Activated naive CD8-positive, alpha-beta T cell treated with anti-CD3 and anti-CD28 coated beads, Interleukin-2, amount 50 U/mL, for 24 hours (primary cell): ENCODE measurements around the gene SPATA22.
A peak's percentile ranks its signal among the peaks of the same experiment; 100 is the strongest.
"Not testable (repeated sequence)": the region's sequence is repeated elsewhere in the genome, so short reads cannot be mapped to it uniquely, and the experiment has no call there.

Experiments used
- ATAC-seq: fragments of 150-1000 bp; cut with Tn5 transposase; one replicate; pipeline ENCODE4 v1.10.0; 2021
- DNase-seq: peaks from one replicate; pipeline ENCODE4 v3.0.0; 2021
- H3K27ac Mint-ChIP-seq: one replicate; pipeline ENCODE4 v1.8.0; 2021; ENCODE audit warnings: mild to moderate bottlenecking, mixed read lengths
- H3K27me3 Mint-ChIP-seq: one replicate; pipeline ENCODE4 v1.8.0; 2021; ENCODE audit warnings: mixed read lengths
- H3K36me3 Mint-ChIP-seq: one replicate; pipeline ENCODE4 v1.8.0; 2021; ENCODE audit warnings: low read depth, mixed read lengths
- H3K4me1 Mint-ChIP-seq: one replicate; pipeline ENCODE4 v1.8.0; 2021; ENCODE audit warnings: mixed read lengths
- H3K4me3 Mint-ChIP-seq: one replicate; pipeline ENCODE4 v1.8.0; 2021; ENCODE audit warnings: mild to moderate bottlenecking, moderate library complexity, mixed read lengths
- H3K9me3 Mint-ChIP-seq: one replicate; pipeline ENCODE4 v1.8.0; 2021; ENCODE audit warnings: mixed read lengths

SPATA22 gene

GRCh38 chr17:3497101-3497500 is 25.5 kb upstream of the SPATA22 start:
- ATAC-seq (no peak), DNase-seq (no peak)
- no peak overlapping the region for H3K27ac Mint-ChIP-seq
- H3K9me3 Mint-ChIP-seq = no peaks in the 10 kb centered on the region
- no peaks in the 10 kb centered on the region for H3K36me3 Mint-ChIP-seq
- H3K27me3 Mint-ChIP-seq = peaks cover 5% of the 10 kb centered on the region
- H3K4me3 Mint-ChIP-seq = no peak overlapping the region
- H3K4me1 Mint-ChIP-seq = no peaks in the 10 kb centered on the region

- no peak for DNase-seq
- no peaks in the 10 kb centered on the region for H3K4me1 Mint-ChIP-seq
- H3K9me3 Mint-ChIP-seq = no peaks in the 10 kb centered on the region
- H3K27ac Mint-ChIP-seq = no peak overlapping the region
- ATAC-seq = no peak
- no peak overlapping the region for H3K4me3 Mint-ChIP-seq
- H3K27me3 Mint-ChIP-seq = peaks cover 37% of the 10 kb centered on the region
- no peaks in the 10 kb centered on the region for H3K36me3 Mint-ChIP-seq
Measured at GRCh38 chr17:3485481-3486068, 14.0 kb upstream of the SPATA22 start.

- H3K4me1 Mint-ChIP-seq = no peaks in the 10 kb centered on the region
- no peak overlapping the region for H3K27ac Mint-ChIP-seq
- peaks cover 32% of the 10 kb centered on the region for H3K27me3 Mint-ChIP-seq
- no peak for DNase-seq
- no peak overlapping the region for H3K4me3 Mint-ChIP-seq
- no peaks in the 10 kb centered on the region for H3K9me3 Mint-ChIP-seq
- H3K36me3 Mint-ChIP-seq = no peaks in the 10 kb centered on the region
- ATAC-seq = no peak
Measured at GRCh38 chr17:3482852-3483251, 11.2 kb upstream of the SPATA22 start.

GRCh38 chr17:3479988-3480387 is 8.4 kb upstream of the SPATA22 start:
- H3K27ac Mint-ChIP-seq = no peak overlapping the region
- no peaks in the 10 kb centered on the region for H3K9me3 Mint-ChIP-seq
- H3K4me3 Mint-ChIP-seq = no peak overlapping the region
- peaks cover 17% of the 10 kb centered on the region for H3K27me3 Mint-ChIP-seq
- H3K36me3 Mint-ChIP-seq = no peaks in the 10 kb centered on the region
- no peaks in the 10 kb centered on the region for H3K4me1 Mint-ChIP-seq
- ATAC-seq = no peak
- no peak for DNase-seq

- H3K27me3 Mint-ChIP-seq = peaks cover 2% of the 10 kb centered on the region
- ATAC-seq (no peak), DNase-seq (no peak)
- H3K27ac Mint-ChIP-seq = no peak within 1 kb of the TSS
- no peaks in the 10 kb centered on the region for H3K4me1 Mint-ChIP-seq
- H3K36me3 Mint-ChIP-seq = no peaks in the 10 kb centered on the region
- H3K9me3 Mint-ChIP-seq = no peaks in the 10 kb centered on the region
- no peak within 1 kb of the TSS for H3K4me3 Mint-ChIP-seq
Measured at GRCh38 chr17:3475812-3476610, 4.4 kb upstream of the SPATA22 start, which contains the start of gene ASPA. TSS of gene ASPA (plus strand) at chr17:3475997. CDS start at chr17:3476160, 163 bp downstream.

GRCh38 chr17:3475251-3475685 is 3.6 kb upstream of the SPATA22 start:
- no peaks in the 10 kb centered on the region for H3K36me3 Mint-ChIP-seq
- H3K9me3 Mint-ChIP-seq = no peaks in the 10 kb centered on the region
- H3K4me3 Mint-ChIP-seq = no peak overlapping the region
- no peak for ATAC-seq
- H3K4me1 Mint-ChIP-seq = no peaks in the 10 kb centered on the region
- no peak overlapping the region for H3K27ac Mint-ChIP-seq
- H3K27me3 Mint-ChIP-seq = peaks cover 2% of the 10 kb centered on the region
- no peak for DNase-seq

- ATAC-seq (no peak), DNase-seq (no peak)
- Mint-ChIP-seq H3K36me3 (no peaks in the 10 kb centered on the region), H3K4me3 (no peak overlapping the region), H3K4me1 (no peaks in the 10 kb centered on the region), H3K27me3 (peaks cover 5% of the 10 kb centered on the region), H3K9me3 (no peaks in the 10 kb centered on the region), H3K27ac (no peak overlapping the region)
Measured at GRCh38 chr17:3474212-3474611, 2.6 kb upstream of the SPATA22 start.

GRCh38 chr17:3472137-3472536 is 518 bp upstream of the SPATA22 start:
- peaks cover 2% of the 10 kb centered on the region for H3K27me3 Mint-ChIP-seq

GRCh38 chr17:3469529-3469928 is 2.1 kb downstream of the SPATA22 start:
- Mint-ChIP-seq H3K27ac (no peak overlapping the region), H3K36me3 (no peaks in the 10 kb centered on the region), H3K27me3 (peaks cover 2% of the 10 kb centered on the region), H3K4me3 (no peak overlapping the region), H3K4me1 (no peaks in the 10 kb centered on the region), H3K9me3 (no peaks in the 10 kb centered on the region)
- ATAC-seq = no peak
- DNase-seq = no peak

More at GRCh38 chr17:3472137-3472536, 518 bp upstream of the SPATA22 start:
- no peak for DNase-seq
- Mint-ChIP-seq H3K9me3 (no peaks in the 10 kb centered on the region), H3K27ac (no peak overlapping the region), H3K4me3 (no peak overlapping the region), H3K36me3 (no peaks in the 10 kb centered on the region), H3K4me1 (no peaks in the 10 kb centered on the region)
- ATAC-seq = no peak

GRCh38 chr17:3466355-3466754 is 5.3 kb downstream of the SPATA22 start:
- ATAC-seq, H3K4me1 Mint-ChIP-seq, DNase-seq, H3K27me3 Mint-ChIP-seq, H3K4me3 Mint-ChIP-seq, H3K27ac Mint-ChIP-seq, H3K9me3 Mint-ChIP-seq, H3K36me3 Mint-ChIP-seq: not testable (repeated sequence)

GRCh38 chr17:3448059-3448665 is 23.5 kb downstream of the SPATA22 start:
- ATAC-seq (no peak), DNase-seq (no peak)
- Mint-ChIP-seq H3K4me3 (no peak overlapping the region), H3K27me3 (peaks cover 13% of the 10 kb centered on the region), H3K4me1 (no peaks in the 10 kb centered on the region), H3K36me3 (no peaks in the 10 kb centered on the region), H3K27ac (no peak overlapping the region), H3K9me3 (no peaks in the 10 kb centered on the region)

- no peaks in the 10 kb centered on the region for H3K4me1 Mint-ChIP-seq
- no peak for DNase-seq
- H3K27me3 Mint-ChIP-seq = peaks cover 13% of the 10 kb centered on the region
- ATAC-seq = peak; percentile 33
- no peak overlapping the region for H3K4me3 Mint-ChIP-seq
- no peaks in the 10 kb centered on the region for H3K36me3 Mint-ChIP-seq
- no peak overlapping the region for H3K27ac Mint-ChIP-seq
- no peaks in the 10 kb centered on the region for H3K9me3 Mint-ChIP-seq
Measured at GRCh38 chr17:3447625-3448024, 24.0 kb downstream of the SPATA22 start.

GRCh38 chr17:3440451-3440850 is 31.2 kb downstream of the SPATA22 start:
- H3K4me3 Mint-ChIP-seq = no peak overlapping the region
- ATAC-seq (no peak), DNase-seq (no peak)
- H3K4me1 Mint-ChIP-seq = no peaks in the 10 kb centered on the region
- no peaks in the 10 kb centered on the region for H3K36me3 Mint-ChIP-seq
- no peak overlapping the region for H3K27ac Mint-ChIP-seq
- peaks cover 11% of the 10 kb centered on the region for H3K27me3 Mint-ChIP-seq
- H3K9me3 Mint-ChIP-seq = no peaks in the 10 kb centered on the region

GRCh38 chr17:3438368-3438767 is 33.3 kb downstream of the SPATA22 start:
- Mint-ChIP-seq H3K27ac (no peak overlapping the region), H3K36me3 (no peaks in the 10 kb centered on the region), H3K9me3 (no peaks in the 10 kb centered on the region), H3K27me3 (peaks cover 12% of the 10 kb centered on the region), H3K4me1 (no peaks in the 10 kb centered on the region), H3K4me3 (no peak overlapping the region)
- ATAC-seq = no peak
- no peak for DNase-seq

- Mint-ChIP-seq H3K4me1 (no peaks in the 10 kb centered on the region), H3K27ac (no peak within 1 kb of the TSS), H3K9me3 (no peaks in the 10 kb centered on the region), H3K27me3 (peaks cover 14% of the 10 kb centered on the region), H3K4me3 (no peak within 1 kb of the TSS), H3K36me3 (no peaks in the 10 kb centered on the region)
- ATAC-seq = no peak
- DNase-seq = no peak
Measured at GRCh38 chr17:3433741-3434140, 37.9 kb downstream of the SPATA22 start, which contains the start of gene OR1E2. TSS of gene OR1E2 (minus strand) at chr17:3433841. CDS start at chr17:3433841, 0 bp downstream.
